Measurements from ENCODE around the gene MYO16. TPM values are rescaled to one million over a fixed set of nuclear protein-coding genes. Genes with fewer than 3 reads are reported as not detected.

Gene MYO16
- polyA plus RNA-seq, 2 of the 4 experiments (the other 2 are of a cell fraction): 0.03 to 0.06 TPM

GRCh38 chr13:108681986-108682575 lies 52.7 kb downstream of the MYO16 start:
- TF ChIP-seq MYC (IDR thresholded peaks at IDR 0.05; ENCODE audit: borderline replicate concordance, low read length): no peak
- no peak for TF ChIP-seq ZNF302 (CRISPR knock-in tag; IDR thresholded peaks at IDR 0.05)
- TF ChIP-seq, protein P1, sequence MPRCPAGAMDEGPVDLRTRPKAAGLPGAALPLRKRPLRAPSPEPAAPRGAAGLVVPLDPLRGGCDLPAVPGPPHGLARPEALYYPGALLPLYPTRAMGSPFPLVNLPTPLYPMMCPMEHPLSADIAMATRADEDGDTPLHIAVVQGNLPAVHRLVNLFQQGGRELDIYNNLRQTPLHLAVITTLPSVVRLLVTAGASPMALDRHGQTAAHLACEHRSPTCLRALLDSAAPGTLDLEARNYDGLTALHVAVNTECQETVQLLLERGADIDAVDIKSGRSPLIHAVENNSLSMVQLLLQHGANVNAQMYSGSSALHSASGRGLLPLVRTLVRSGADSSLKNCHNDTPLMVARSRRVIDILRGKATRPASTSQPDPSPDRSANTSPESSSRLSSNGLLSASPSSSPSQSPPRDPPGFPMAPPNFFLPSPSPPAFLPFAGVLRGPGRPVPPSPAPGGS (IDR thresholded peaks at IDR 0.05): no peak
- TF ChIP-seq FOSB (CRISPR knock-in tag; IDR thresholded peaks at IDR 0.05): no peak
- TF ChIP-seq EHF (CRISPR knock-in tag; IDR thresholded peaks at IDR 0.05): no peak
- no peak for TF ChIP-seq NPAS2 (CRISPR knock-in tag; IDR thresholded peaks at IDR 0.05; ENCODE audit: borderline replicate concordance)
- TF ChIP-seq HOXA7 (CRISPR knock-in tag; IDR thresholded peaks at IDR 0.05): no peak
- no peak for TF ChIP-seq RARB (CRISPR knock-in tag; IDR thresholded peaks at IDR 0.05)
- TF ChIP-seq JUNB (IDR thresholded peaks at IDR 0.05): no peak
- TF ChIP-seq TFCP2L1 (CRISPR knock-in tag; IDR thresholded peaks at IDR 0.05): no peak
- Histone ChIP-seq H3K4me2 (no peak overlapping the region), H3K4me3 (no peak overlapping the region), H3K27ac (no peak overlapping the region), H3K9me3 (no peaks in the 10 kb centered on the region), H3K4me1 (no peaks in the 10 kb centered on the region)
- DNase-seq (ENCODE audit: low read depth in 1 of 2, low spot score in 1 of 2): no peak
- WGBS (ENCODE audit: missing lambda C conversion rate): 74% methylated on average over 8 of the region's 8 CpGs
- ChIA-PET POLR2A (no interaction called here), CTCF (no interaction called here)
- no peak for ATAC-seq
- FAIRE-seq: no peak

GRCh38 chr13:108682714-108683113 lies 53.3 kb downstream of the MYO16 start:
- CTCF ChIA-PET: no interaction called here
- TF ChIP-seq SREBF2 (IDR thresholded peaks at IDR 0.05) (no peak), EHF (CRISPR knock-in tag; IDR thresholded peaks at IDR 0.05) (no peak), CHD2 (IDR thresholded peaks at IDR 0.05; ENCODE audit: low read length, partially characterized antibody) (no peak), TFCP2L1 (CRISPR knock-in tag; IDR thresholded peaks at IDR 0.05) (no peak)
- TF ChIP-seq, protein P2, sequence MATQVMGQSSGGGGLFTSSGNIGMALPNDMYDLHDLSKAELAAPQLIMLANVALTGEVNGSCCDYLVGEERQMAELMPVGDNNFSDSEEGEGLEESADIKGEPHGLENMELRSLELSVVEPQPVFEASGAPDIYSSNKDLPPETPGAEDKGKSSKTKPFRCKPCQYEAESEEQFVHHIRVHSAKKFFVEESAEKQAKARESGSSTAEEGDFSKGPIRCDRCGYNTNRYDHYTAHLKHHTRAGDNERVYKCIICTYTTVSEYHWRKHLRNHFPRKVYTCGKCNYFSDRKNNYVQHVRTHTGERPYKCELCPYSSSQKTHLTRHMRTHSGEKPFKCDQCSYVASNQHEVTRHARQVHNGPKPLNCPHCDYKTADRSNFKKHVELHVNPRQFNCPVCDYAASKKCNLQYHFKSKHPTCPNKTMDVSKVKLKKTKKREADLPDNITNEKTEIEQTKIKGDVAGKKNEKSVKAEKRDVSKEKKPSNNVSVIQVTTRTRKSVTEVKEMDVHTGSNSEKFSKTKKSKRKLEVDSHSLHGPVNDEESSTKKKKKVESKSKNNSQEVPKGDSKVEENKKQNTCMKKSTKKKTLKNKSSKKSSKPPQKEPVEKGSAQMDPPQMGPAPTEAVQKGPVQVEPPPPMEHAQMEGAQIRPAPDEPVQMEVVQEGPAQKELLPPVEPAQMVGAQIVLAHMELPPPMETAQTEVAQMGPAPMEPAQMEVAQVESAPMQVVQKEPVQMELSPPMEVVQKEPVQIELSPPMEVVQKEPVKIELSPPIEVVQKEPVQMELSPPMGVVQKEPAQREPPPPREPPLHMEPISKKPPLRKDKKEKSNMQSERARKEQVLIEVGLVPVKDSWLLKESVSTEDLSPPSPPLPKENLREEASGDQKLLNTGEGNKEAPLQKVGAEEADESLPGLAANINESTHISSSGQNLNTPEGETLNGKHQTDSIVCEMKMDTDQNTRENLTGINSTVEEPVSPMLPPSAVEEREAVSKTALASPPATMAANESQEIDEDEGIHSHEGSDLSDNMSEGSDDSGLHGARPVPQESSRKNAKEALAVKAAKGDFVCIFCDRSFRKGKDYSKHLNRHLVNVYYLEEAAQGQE (IDR thresholded peaks at IDR 0.05): no peak
- Histone ChIP-seq H3K9me3 (no peaks in the 10 kb centered on the region), H3K4me2 (no peak overlapping the region), H3K27ac (no peak overlapping the region), H3K4me3 (no peak overlapping the region), H3K4me1 (no peaks in the 10 kb centered on the region)
- WGBS (ENCODE audit: missing lambda C conversion rate): 56% methylated on average over 4 of the region's 4 CpGs
- no peak for FAIRE-seq
- POLR2A ChIA-PET: no interaction called here
- ATAC-seq: no peak
- DNase-seq (ENCODE audit: low read depth in 1 of 2, low spot score in 1 of 2): no peak

GRCh38 chr13:108686027-108686426 lies 56.6 kb downstream of the MYO16 start:
- TF ChIP-seq POLR2AphosphoS2 (conservative IDR thresholded peaks at IDR 0.05; ENCODE audit: low read length): no peak
- TF ChIP-seq, protein P3, sequence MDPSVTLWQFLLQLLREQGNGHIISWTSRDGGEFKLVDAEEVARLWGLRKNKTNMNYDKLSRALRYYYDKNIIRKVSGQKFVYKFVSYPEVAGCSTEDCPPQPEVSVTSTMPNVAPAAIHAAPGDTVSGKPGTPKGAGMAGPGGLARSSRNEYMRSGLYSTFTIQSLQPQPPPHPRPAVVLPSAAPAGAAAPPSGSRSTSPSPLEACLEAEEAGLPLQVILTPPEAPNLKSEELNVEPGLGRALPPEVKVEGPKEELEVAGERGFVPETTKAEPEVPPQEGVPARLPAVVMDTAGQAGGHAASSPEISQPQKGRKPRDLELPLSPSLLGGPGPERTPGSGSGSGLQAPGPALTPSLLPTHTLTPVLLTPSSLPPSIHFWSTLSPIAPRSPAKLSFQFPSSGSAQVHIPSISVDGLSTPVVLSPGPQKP (IDR thresholded peaks at IDR 0.05; ENCODE audit: low read depth, low read length): no peak
- TF ChIP-seq FOSB (CRISPR knock-in tag; IDR thresholded peaks at IDR 0.05): no peak
- TF ChIP-seq HOXB5 (CRISPR knock-in tag; IDR thresholded peaks at IDR 0.05): no peak
- TF ChIP-seq FOSL2 (IDR thresholded peaks at IDR 0.05): no peak
- TF ChIP-seq FOSL2 (CRISPR knock-in tag; IDR thresholded peaks at IDR 0.05): no peak
- no peak for TF ChIP-seq GATA3 (IDR thresholded peaks at IDR 0.05; ENCODE audit: borderline replicate concordance)
- no peak for TF ChIP-seq SREBF2 (IDR thresholded peaks at IDR 0.05)
- TF ChIP-seq, protein P2 (IDR thresholded peaks at IDR 0.05): no peak
- no peak for TF ChIP-seq PHF8 (IDR thresholded peaks at IDR 0.05; ENCODE audit: borderline replicate concordance, low read depth)
- TF ChIP-seq RFX5 (IDR thresholded peaks at IDR 0.05): no peak
- TF ChIP-seq FOXS1 (CRISPR knock-in tag; IDR thresholded peaks at IDR 0.05): no peak
- no peak for TF ChIP-seq RNF2 (IDR thresholded peaks at IDR 0.05; ENCODE audit: borderline replicate concordance, low read depth)
- 84% methylated on average over 5 of the region's 5 CpGs for WGBS (ENCODE audit: missing lambda C conversion rate)
- ATAC-seq: no peak
- Histone ChIP-seq H3K27ac (no peak overlapping the region), H3K4me3 (no peak overlapping the region), H3K9me3 (no peaks in the 10 kb centered on the region), H3K4me1 (no peaks in the 10 kb centered on the region), H3K4me2 (no peak overlapping the region)
- POLR2A ChIA-PET: no interaction called here
- no peak for DNase-seq (ENCODE audit: low read depth in 1 of 2, low spot score in 1 of 2)
- CTCF ChIA-PET: no interaction called here
- FAIRE-seq: no peak
